ENCODE data around the gene PRRG2. TPM values are rescaled to one million over a fixed set of nuclear protein-coding genes. Genes with fewer than 3 reads are reported as not detected.

PRRG2 gene
- total and polyA plus RNA-seq, 2 experiments from 2014 or later = 2.0 to 3.8 TPM

DNA sequence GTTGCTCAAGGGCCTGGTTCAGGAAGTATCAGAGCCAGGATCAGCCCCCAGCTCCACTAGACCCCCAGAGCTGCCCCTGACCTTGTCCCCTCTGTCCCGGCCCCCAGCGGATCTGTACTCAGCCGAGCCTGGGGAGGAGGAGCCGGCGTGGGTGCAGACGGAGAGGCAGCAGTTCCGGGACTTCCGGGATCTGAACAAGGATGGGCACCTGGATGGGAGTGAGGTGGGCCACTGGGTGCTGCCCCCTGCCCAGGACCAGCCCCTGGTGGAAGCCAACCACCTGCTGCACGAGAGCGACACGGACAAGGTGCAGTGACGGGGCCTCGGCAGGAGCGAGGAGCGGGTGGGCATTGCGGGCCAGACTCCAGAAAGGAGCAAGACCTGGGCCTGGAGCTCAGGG, 38.7 kb upstream of the PRRG2 start:
- no peak overlapping the region for H3K4me2 ChIP-seq
- peaks cover 3% of the 10 kb centered on the region for H3F3A ChIP-seq (replicated peaks; ENCODE audit: low read depth)
- TF ChIP-seq ZNF331 (CRISPR knock-in tag; IDR thresholded peaks at IDR 0.05; ENCODE audit: low read depth) (no peak), STAT1 (IDR thresholded peaks at IDR 0.05; ENCODE audit: unreplicated experiment) (no peak), EZH2phosphoT487 (IDR thresholded peaks at IDR 0.05; ENCODE audit: unreplicated experiment) (no peak), JUNB (IDR thresholded peaks at IDR 0.05; ENCODE audit: unreplicated experiment) (no peak), EZH2 (IDR thresholded peaks at IDR 0.05; ENCODE audit: low read depth, unreplicated experiment) (no peak), ZNF114 (CRISPR knock-in tag; IDR thresholded peaks at IDR 0.05) (no peak), POLR2AphosphoS5 (IDR thresholded peaks at IDR 0.05; ENCODE audit: low read depth) (no peak), CREB1 (CRISPR knock-in tag; IDR thresholded peaks at IDR 0.05; ENCODE audit: low read depth) (no peak), NANOG (IDR thresholded peaks at IDR 0.05; ENCODE audit: borderline replicate concordance) (no peak)
- TF ChIP-seq, protein P1, sequence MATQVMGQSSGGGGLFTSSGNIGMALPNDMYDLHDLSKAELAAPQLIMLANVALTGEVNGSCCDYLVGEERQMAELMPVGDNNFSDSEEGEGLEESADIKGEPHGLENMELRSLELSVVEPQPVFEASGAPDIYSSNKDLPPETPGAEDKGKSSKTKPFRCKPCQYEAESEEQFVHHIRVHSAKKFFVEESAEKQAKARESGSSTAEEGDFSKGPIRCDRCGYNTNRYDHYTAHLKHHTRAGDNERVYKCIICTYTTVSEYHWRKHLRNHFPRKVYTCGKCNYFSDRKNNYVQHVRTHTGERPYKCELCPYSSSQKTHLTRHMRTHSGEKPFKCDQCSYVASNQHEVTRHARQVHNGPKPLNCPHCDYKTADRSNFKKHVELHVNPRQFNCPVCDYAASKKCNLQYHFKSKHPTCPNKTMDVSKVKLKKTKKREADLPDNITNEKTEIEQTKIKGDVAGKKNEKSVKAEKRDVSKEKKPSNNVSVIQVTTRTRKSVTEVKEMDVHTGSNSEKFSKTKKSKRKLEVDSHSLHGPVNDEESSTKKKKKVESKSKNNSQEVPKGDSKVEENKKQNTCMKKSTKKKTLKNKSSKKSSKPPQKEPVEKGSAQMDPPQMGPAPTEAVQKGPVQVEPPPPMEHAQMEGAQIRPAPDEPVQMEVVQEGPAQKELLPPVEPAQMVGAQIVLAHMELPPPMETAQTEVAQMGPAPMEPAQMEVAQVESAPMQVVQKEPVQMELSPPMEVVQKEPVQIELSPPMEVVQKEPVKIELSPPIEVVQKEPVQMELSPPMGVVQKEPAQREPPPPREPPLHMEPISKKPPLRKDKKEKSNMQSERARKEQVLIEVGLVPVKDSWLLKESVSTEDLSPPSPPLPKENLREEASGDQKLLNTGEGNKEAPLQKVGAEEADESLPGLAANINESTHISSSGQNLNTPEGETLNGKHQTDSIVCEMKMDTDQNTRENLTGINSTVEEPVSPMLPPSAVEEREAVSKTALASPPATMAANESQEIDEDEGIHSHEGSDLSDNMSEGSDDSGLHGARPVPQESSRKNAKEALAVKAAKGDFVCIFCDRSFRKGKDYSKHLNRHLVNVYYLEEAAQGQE (IDR thresholded peaks at IDR 0.05; ENCODE audit: unreplicated experiment) = no peak
- TF ChIP-seq, protein P2, sequence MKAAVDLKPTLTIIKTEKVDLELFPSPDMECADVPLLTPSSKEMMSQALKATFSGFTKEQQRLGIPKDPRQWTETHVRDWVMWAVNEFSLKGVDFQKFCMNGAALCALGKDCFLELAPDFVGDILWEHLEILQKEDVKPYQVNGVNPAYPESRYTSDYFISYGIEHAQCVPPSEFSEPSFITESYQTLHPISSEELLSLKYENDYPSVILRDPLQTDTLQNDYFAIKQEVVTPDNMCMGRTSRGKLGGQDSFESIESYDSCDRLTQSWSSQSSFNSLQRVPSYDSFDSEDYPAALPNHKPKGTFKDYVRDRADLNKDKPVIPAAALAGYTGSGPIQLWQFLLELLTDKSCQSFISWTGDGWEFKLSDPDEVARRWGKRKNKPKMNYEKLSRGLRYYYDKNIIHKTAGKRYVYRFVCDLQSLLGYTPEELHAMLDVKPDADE (IDR thresholded peaks at IDR 0.05) = no peak
- TF ChIP-seq, protein P3, sequence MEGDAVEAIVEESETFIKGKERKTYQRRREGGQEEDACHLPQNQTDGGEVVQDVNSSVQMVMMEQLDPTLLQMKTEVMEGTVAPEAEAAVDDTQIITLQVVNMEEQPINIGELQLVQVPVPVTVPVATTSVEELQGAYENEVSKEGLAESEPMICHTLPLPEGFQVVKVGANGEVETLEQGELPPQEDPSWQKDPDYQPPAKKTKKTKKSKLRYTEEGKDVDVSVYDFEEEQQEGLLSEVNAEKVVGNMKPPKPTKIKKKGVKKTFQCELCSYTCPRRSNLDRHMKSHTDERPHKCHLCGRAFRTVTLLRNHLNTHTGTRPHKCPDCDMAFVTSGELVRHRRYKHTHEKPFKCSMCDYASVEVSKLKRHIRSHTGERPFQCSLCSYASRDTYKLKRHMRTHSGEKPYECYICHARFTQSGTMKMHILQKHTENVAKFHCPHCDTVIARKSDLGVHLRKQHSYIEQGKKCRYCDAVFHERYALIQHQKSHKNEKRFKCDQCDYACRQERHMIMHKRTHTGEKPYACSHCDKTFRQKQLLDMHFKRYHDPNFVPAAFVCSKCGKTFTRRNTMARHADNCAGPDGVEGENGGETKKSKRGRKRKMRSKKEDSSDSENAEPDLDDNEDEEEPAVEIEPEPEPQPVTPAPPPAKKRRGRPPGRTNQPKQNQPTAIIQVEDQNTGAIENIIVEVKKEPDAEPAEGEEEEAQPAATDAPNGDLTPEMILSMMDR (conservative IDR thresholded peaks at IDR 0.05; ENCODE audit: low read depth in 2 of 2) = no peak
- TF ChIP-seq, protein P4, sequence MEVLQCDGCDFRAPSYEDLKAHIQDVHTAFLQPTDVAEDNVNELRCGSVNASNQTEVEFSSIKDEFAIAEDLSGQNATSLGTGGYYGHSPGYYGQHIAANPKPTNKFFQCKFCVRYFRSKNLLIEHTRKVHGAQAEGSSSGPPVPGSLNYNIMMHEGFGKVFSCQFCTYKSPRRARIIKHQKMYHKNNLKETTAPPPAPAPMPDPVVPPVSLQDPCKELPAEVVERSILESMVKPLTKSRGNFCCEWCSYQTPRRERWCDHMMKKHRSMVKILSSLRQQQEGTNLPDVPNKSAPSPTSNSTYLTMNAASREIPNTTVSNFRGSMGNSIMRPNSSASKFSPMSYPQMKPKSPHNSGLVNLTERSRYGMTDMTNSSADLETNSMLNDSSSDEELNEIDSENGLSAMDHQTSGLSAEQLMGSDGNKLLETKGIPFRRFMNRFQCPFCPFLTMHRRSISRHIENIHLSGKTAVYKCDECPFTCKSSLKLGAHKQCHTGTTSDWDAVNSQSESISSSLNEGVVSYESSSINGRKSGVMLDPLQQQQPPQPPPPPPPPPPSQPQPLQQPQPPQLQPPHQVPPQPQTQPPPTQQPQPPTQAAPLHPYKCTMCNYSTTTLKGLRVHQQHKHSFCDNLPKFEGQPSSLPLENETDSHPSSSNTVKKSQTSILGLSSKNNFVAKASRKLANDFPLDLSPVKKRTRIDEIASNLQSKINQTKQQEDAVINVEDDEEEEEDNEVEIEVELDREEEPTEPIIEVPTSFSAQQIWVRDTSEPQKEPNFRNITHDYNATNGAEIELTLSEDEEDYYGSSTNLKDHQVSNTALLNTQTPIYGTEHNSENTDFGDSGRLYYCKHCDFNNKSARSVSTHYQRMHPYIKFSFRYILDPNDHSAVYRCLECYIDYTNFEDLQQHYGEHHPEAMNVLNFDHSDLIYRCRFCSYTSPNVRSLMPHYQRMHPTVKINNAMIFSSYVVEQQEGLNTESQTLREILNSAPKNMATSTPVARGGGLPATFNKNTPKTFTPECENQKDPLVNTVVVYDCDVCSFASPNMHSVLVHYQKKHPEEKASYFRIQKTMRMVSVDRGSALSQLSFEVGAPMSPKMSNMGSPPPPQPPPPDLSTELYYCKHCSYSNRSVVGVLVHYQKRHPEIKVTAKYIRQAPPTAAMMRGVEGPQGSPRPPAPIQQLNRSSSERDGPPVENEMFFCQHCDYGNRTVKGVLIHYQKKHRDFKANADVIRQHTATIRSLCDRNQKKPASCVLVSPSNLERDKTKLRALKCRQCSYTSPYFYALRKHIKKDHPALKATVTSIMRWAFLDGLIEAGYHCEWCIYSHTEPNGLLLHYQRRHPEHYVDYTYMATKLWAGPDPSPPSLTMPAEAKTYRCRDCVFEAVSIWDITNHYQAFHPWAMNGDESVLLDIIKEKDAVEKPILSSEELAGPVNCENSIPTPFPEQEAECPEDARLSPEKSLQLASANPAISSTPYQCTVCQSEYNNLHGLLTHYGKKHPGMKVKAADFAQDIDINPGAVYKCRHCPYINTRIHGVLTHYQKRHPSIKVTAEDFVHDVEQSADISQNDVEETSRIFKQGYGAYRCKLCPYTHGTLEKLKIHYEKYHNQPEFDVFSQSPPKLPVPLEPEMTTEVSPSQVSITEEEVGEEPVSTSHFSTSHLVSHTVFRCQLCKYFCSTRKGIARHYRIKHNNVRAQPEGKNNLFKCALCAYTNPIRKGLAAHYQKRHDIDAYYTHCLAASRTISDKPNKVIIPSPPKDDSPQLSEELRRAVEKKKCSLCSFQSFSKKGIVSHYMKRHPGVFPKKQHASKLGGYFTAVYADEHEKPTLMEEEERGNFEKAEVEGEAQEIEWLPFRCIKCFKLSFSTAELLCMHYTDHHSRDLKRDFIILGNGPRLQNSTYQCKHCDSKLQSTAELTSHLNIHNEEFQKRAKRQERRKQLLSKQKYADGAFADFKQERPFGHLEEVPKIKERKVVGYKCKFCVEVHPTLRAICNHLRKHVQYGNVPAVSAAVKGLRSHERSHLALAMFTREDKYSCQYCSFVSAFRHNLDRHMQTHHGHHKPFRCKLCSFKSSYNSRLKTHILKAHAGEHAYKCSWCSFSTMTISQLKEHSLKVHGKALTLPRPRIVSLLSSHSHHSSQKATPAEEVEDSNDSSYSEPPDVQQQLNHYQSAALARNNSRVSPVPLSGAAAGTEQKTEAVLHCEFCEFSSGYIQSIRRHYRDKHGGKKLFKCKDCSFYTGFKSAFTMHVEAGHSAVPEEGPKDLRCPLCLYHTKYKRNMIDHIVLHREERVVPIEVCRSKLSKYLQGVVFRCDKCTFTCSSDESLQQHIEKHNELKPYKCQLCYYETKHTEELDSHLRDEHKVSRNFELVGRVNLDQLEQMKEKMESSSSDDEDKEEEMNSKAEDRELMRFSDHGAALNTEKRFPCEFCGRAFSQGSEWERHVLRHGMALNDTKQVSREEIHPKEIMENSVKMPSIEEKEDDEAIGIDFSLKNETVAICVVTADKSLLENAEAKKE (CRISPR knock-in tag; IDR thresholded peaks at IDR 0.05) = no peak
- no peaks in the 10 kb centered on the region for H3K9me2 ChIP-seq (ENCODE audit: insufficient read depth)
- no peaks in the 10 kb centered on the region for H3K4me1 ChIP-seq (ENCODE audit: insufficient read depth)
- ATAC-seq (no peak), DNase-seq (ENCODE audit: low spot score) (no peak)
- H3K27me3 ChIP-seq (ENCODE audit: insufficient read depth) = no peaks in the 10 kb centered on the region
- H3K36me3 Mint-ChIP-seq (ENCODE audit: low read depth) = 0 out of 3 replicates have a peak, but pooled peaks cover 2% of the 10 kb centered on the region
- H3K36me3 ChIP-seq (ENCODE audit: insufficient read depth) = no peaks in the 10 kb centered on the region
- no peak overlapping the region for H3K27ac ChIP-seq (ENCODE audit: low read depth)
- H3K9me3 Mint-ChIP-seq = no peaks in the 10 kb centered on the region; the same call in 2 of the 3 replicates
- peaks cover 3% of the 10 kb centered on the region for H3K27me3 Mint-ChIP-seq (ENCODE audit: insufficient read depth, low read depth, poor library complexity)
- no peaks in the 10 kb centered on the region for H3K79me2 ChIP-seq (replicated peaks; ENCODE audit: insufficient read depth)
- no peak overlapping the region for H2AFZ ChIP-seq
- H3K4me1 Mint-ChIP-seq = peaks cover 4% of the 10 kb centered on the region
- H3K4me3 ChIP-seq = no peak overlapping the region
- H4K20me1 ChIP-seq (replicated peaks; ENCODE audit: insufficient read depth) = no peaks in the 10 kb centered on the region; the same call in 1 of the 2 replicates
- H3K27ac Mint-ChIP-seq = no peak overlapping the region
- no peak overlapping the region for H3K4me3 Mint-ChIP-seq
